EL (cell line): Measurements from ENCODE around the gene TRIM26.
A peak's percentile ranks its signal among the peaks of the same experiment; 100 is the strongest.
"Not testable (repeated sequence)": the region's sequence is repeated elsewhere in the genome, so short reads cannot be mapped to it uniquely, and the experiment has no call there.

Source experiments
- DNase-seq: peaks from one replicate; pipeline ENCODE4 v3.0.0-alpha.2; 2016

Gene TRIM26

DNA sequence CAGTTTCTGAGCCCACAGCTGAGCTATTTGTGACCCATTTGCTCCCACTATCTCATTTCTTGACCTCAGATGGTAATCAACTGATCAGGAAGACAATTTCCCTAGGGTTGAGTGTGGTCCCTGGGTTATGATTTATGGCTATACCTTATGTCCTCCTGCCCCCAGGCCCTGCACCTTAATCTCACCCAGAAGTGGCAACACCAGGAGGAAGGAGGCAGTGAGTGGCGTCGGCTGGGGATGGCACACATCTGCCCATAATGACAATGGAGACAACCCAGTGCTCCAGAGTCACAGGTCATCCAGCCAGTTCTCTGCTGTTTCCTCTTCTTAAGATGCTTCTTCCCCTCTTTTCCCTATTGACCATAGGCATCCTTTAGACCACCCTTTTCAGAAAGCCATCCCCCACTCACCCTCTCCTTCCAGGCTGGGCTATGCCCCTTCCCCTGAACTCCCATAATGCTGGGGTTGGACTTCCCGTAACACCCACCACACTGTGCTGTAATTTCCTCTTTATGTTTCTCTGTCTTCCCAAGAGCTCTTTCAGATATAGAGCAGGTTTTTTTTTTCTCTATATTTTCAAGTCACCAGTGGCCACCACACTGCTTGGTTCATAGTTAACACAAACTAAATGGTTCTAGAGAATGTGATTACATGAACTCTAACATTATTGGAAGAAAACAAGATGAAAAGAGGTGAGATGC, 60.1 kb downstream of the TRIM26 start:
- DNase-seq = no peak

DNA sequence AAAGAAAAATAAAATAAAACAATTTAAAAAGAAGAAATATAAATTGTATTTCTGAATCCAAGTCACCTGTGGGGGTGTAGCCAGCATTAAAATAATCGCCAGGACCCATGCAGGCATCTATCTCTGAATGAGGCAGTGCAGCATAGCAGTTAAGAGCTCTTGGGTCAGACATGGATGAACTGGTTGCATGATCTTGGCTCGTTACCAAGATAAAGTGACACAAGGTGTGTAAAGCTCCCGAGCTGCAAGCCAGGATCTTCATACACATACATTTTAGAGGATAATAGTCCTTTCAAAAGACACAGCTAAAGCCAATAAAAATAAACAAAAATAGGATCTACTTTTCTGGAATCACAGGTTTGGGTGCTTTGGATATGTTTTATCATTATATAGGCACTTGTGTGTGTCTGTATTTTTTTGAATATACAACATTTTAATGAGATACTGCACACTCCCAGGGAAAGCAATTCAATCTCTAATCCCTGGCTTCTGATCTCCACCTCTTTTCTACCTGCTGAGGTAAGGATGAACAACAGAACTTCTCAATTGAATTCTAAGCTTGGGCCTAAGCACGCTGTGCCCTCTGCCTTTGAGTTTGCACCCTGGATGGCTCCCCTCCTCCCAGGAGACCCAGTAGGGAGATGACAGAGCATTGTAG, 61.1 kb downstream of the TRIM26 start:
- no peak for DNase-seq

DNA sequence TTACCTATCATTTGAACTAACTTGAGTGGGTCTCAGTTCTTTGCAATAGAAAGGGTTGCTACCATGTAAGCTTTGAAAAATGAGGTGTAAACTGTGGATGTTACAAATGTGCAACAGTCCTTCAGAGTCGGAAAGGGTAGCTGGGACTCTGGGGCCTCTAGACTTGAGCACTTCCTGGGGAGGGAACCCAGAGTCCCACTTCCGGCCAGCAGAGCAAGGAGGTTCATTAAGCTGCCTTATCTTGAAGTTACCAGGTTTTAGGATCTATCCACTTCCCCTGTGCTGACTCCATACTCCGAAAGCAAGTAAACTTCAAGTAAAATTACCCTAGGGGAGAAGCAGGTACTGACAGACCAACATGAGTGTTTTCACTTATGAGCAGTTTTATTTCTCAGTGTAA, 61.6 kb downstream of the TRIM26 start:
- DNase-seq = no peak

DNA sequence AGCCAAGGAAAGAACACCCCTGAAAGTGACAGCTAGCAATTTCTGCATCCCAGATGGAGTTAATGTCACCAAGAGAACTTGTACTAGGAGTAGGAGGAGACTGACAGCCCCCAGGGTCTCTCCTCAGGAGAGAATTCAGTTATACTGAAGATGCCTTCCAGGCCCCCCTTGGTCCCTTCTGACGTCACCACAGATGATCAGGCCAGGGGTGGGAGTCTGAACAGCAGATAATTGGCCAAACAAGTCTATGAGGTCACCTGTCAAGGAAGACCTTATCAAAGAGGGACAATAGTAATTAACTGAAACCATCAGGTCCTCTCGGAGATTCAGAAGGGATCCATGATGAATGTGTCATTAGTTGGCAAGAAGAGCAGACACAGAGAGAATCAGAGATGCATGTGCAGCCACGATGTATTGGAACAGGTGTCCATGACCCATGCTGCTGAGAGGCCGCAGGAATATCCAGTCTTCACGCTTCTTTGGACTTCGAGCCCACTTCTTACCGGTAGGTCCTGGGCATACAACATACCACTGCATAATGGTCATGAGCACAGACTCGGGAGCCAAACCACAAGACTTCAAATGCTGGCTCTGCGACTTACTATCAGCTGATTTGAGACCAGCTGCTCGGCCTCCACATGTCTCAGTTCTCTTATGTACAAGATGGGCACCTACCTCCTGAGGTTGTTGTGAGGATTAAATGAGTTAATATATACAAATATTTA, 62.4 kb downstream of the TRIM26 start:
- DNase-seq = peak; percentile 30

DNA sequence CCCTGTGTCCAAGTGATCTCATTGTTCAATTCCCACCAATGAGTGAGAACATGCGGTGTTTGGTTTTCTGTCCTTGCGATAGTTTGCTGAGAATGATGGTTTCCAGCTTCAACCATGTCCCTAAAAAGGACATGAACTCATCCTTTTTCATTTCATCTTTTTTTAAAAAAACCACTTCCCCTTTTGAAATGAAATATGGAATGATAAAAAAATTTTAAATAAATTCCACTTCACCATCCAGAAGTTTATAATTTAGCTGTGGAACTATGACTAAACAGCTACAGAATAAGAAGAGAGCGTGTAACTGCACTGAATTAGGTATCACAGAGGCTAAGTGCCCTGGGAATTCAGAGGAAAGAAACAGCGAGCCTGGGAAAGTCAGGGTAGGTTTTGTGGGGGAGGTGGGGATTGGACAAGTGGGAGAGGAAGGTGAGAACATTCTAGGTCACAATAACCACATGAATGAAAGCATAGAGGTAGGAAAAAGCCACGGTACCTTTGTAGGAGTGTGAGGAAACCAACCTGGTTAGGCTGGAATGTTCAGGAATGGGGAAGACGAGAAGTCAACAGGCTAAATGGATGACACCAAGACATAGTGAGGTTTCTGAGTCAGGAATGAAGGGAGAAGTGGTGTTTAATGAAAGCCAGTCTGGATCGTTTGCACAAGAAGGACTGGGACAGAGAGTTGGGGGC, 63.2 kb downstream of the TRIM26 start:
- no peak for DNase-seq

DNA sequence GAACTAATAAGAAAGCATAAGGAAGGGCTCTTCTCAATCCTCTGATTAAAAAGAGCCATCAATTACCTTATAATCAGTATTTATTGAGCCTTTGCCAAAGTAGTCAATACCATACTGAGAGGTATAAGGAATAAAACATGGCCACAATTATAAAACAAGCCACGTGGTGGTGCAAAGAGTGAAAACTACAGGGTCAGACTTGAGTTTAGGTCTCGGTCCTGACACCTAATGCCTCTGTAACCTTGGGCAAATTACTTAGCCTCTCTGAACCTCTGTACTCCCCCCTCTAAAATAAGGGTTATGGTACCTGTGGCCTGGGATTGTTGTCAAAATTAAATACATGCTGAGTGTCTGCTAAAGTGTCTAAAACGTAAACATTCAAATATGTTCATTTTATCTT, 64.0 kb downstream of the TRIM26 start:
- DNase-seq = no peak

DNA sequence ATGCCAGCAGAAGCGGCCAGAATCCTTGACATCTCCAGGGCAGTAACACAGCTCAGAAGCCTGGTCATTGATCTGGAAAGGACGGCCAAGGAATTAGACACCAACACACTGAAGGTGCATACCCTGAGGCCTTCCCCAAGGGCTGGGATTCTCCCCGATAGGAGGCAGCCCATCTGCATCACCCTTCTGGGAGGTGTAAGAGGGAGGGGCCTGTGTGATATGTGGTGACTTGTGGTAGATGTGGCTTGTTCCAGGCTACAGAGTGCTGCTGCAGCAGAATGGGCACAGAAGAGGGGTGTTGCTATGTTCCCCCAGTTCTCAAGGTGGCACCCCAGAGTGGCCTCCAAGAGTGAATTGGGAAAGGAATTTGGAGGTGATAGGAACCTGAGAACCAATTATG, 66.1 kb downstream of the TRIM26 start:
- DNase-seq = no peak

DNA sequence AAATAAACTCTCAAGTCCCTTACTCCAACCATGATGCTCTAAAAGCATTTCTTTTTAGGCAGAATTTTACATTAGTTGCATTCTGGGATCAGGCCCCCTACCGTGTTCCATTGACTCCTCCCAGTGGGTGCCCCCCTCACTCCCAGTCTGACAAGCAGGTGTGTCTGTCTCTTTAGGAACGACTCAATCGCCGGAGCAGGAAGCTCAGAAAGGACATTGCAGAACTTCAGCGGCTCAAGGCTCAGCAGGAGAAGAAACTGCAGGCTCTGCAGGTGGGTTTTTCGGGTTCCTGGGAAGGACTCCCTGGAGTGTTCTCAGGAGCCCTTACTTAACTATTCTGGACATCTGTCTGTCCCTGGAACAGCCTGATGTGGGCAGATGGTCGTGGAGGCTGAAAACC, 67.4 kb downstream of the TRIM26 start:
- DNase-seq = no peak

DNA sequence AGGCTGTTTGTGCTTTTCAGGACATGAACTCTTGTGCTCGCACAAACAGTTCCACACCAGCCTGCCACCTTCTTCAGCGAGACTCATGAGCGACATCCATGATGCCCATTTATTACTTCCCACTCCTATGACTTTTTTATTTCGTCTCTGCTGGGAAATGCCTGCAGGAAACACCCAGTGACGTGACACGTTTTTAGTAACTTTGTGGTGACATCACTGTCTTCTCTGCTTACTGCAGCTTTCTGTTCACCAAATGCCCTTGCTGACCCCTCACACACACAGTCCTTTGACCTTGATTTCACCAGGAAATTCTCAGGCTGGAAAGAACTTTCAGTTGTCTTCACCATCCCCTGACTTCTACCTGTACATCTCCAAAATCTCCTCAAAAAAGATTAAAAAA, 68.4 kb downstream of the TRIM26 start:
- DNase-seq = no peak

DNA sequence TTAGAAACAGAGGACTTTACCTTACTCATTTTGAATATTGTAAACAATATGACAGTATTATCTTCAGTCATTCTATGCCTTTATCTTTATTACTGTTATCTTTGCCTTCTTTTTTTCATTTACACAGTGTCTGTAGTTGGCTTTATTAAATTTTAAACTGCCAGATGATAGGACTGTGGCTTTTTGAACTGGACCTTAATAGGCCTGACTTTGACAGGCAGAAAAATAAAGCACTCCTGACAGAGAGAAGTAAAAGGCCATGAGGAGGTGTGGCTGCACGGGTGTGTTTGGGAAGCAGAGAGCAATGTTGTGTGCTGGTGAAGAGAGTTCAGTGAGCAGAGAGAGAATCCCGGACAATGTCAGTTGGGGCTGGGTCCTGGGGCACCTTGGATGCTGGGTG, 69.4 kb downstream of the TRIM26 start:
- no peak for DNase-seq

DNA sequence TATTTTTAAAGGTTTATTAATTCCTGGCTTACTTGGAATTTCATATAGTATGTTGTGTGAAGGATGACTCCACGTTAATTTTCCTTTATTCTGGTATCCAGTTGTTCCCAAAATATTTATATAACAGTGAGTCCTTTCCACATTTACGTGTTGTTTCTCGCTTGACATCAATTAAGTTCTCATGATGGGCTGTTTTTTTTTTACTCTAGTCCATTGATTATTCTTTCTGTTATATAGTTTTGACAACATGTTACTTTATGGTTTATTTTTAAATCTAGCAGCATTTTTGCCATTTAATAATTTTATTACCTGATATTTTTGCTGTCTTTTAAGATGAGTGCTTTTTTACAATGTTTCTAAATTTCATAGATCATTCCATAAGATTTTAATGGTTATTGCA, 70.5 kb downstream of the TRIM26 start:
- DNase-seq = no peak

DNA sequence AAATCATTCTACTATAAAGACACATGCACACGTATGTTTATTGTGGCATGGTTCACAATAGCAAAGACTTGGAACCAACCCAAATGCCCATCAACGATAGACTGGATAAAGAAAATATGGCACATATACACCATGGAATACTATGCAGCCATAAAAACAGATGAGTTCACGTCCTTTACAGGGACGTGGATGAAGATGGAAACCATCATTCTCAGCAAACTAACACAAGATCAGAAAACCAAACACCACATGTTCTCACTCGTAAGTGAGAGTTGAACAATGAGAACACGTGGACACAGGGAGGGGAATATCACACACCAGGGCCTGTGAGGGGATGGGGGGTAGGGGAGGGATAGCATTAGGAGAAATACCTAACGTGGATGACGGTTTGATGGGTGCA, 73.0 kb downstream of the TRIM26 start:
- not testable (repeated sequence) for DNase-seq

DNA sequence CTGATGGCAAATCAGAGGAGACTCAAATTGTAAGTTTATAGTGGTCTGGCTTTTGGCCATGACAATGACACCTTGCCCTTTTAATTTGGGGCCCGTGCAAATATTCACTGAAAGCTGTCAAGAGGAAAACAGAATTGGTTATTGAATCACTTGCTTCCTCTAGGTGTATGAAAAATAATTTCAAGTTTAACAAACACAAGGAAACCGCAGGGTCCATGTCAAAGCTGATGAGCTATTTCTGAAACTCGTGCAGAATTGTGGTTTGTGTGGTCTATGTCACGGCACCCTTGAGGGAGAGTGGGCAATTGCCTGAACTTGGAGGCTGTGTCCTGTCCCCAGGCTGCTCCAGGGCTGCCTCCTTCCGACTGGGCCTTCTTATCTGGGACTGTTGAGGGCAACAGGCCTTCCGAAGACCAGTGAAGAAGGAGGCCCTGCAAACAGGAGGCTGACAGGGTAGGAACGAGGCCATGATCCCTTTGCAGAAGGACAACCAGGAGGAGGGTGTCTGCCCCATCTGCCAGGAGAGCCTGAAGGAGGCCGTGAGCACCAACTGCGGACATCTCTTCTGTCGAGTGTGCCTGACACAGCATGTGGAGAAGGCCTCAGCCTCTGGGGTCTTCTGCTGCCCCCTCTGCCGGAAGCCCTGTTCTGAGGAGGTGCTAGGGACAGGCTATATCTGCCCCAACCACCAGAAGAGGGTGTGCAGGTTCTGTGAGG, 76.5 kb downstream of the TRIM26 start:
- DNase-seq = no peak

DNA sequence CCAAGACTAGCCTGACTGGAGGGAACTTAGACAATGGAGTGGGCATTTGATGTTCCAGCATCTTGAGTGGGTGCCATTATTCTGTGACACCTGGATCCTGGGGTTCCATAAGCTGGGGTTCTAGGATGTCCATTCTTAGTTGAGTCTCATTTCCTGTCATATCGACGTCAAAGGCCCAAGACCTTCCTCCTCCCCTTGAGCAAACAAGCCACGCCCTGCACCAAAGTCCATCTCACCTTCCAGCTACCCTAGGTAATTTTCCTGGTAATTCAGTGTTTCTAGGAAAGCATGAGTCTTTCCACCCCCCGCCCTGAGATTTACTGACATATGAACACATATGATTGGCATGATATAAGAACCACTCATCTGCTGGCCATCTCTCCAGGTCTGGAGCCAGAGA, 77.4 kb downstream of the TRIM26 start, which contains the start of gene TRIM40:
TRIM40 (plus strand) TSS at position 384 of the 400 bp plus-strand sequence. CDS start 897 bp downstream, outside the sequence.
- no peak for DNase-seq

DNA sequence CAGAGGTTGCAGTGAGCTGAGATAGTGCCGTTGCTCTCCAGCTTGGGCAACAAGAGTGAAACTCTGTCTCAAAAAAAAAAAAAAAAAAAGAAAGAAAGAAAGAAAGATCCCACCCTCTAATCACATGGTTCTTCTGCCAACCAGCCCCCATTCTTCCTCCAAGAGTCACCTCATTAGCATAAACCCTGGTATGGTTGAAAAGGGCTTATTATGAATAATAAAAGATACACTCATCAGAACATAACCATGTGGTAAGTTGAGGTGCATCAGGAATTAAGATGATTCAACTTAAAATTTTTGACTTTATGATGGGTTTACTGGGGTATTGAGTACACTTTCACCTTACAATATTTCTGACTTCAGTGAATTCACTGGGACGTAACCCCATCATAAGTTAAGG, 78.1 kb downstream of the TRIM26 start:
- DNase-seq = peak; percentile 12
